GM12878 (cell line): Measurements from ENCODE around the gene PLOD3. TPM values are rescaled to one million over a fixed set of nuclear protein-coding genes. Genes with fewer than 3 reads are reported as not detected.

Experiments used
- ATAC-seq: fragments of 200-7000 bp; cut with Tn5 transposase; 3 replicates; pipeline ENCODE4 v1.9.1; 2020; ENCODE audit warnings: mild to moderate bottlenecking, moderate library complexity
- BruUV-seq: library from RNA; stranded (reverse); fragments of 400-500 nt; replicated peaks from 2 replicates; lab custom pipeline; 2021; lab: Mats Ljungman, UMichigan
- CTCF ChIA-PET: fragments of 300-600 bp; sonication (Branson Sonifier 250); formaldehyde crosslinking; extraction: SDS; loops from one replicate; lab custom pipeline; 2021; ENCODE audit warnings: inconsistent platforms; lab: Yijun Ruan, JAX
- POLR2A ChIA-PET: fragments of 350-600 bp; formaldehyde crosslinking; extraction: SDS; loops from one replicate; lab custom pipeline; 2021; ENCODE audit warnings: inconsistent platforms; lab: Charles Lee
- RAD21 ChIA-PET: fragments of 300-600 bp; sonication (Branson Sonifier 250); formaldehyde crosslinking; loops from one replicate; lab custom pipeline; 2023; ENCODE audit warnings: antibody characterized with exemption; ENCODE audit not compliant: unreplicated experiment; lab: Charles Lee
- SMC1A ChIA-PET: fragments of 300-600 bp; sonication (Branson Sonifier 250); formaldehyde crosslinking; loops from one replicate; lab custom pipeline; 2023; ENCODE audit not compliant: unreplicated experiment, uncharacterized antibody; lab: Charles Lee
- DNase-seq: peaks from one replicate; pipeline ENCODE4 v3.0.0-alpha.2; 2011; ENCODE audit warnings: low read depth, low spot score
- FAIRE-seq: peaks from 3 replicates; lab custom pipeline; 2011; peaks lifted over from hg19 to GRCh38; lab: Jason Lieb, UNC
- H2AFZ ChIP-seq: 2 replicates; pipeline ENCODE4 v1.6.0; 2011; ENCODE audit warnings: low read depth, low read length, control low read depth; ENCODE audit not compliant: control insufficient read depth
- H3K27ac ChIP-seq: 2 replicates; pipeline ENCODE4 v1.5.1; 2011; ENCODE audit warnings: control low read depth; ENCODE audit not compliant: control insufficient read depth, insufficient read depth
- H3K27me3 ChIP-seq, 2 experiments: replicated peaks in 1 of 2; 2 replicates each; pipeline versions ENCODE4 v1.6.0 to v1.6.1; 2011; ENCODE audit warnings: low read length in 1 of 2; ENCODE audit not compliant: control insufficient read depth in 2 of 2, insufficient read depth in 2 of 2
- H3K36me3 ChIP-seq, 2 experiments: 2 replicates each; pipeline ENCODE4 v1.5.1; 2011; ENCODE audit warnings: low read length in 1 of 2; ENCODE audit not compliant: control insufficient read depth in 2 of 2, insufficient read depth in 2 of 2
- H3K4me1 ChIP-seq: 2 replicates; pipeline ENCODE4 v1.6.1; 2011; ENCODE audit warnings: mild to moderate bottlenecking, low read length, moderate library complexity, mixed read lengths; ENCODE audit not compliant: control insufficient read depth, insufficient read depth
- H3K4me2 ChIP-seq: 2 replicates; pipeline ENCODE4 v1.6.0; 2011; ENCODE audit warnings: control low read depth; ENCODE audit not compliant: control insufficient read depth, insufficient read depth
- H3K4me3 ChIP-seq: fragments of 200-600 bp; sonication (generic); 2 replicates; pipeline ENCODE4 v1.5.1; 2016
- H3K79me2 ChIP-seq: 2 replicates; pipeline ENCODE4 v1.6.0; 2011; ENCODE audit warnings: low read length; ENCODE audit not compliant: control insufficient read depth, insufficient read depth
- H3K9ac ChIP-seq: 2 replicates; pipeline ENCODE4 v1.8.0; 2011; ENCODE audit warnings: low read length, control low read depth, mixed read lengths; ENCODE audit not compliant: control insufficient read depth, insufficient read depth
- H3K9me3 ChIP-seq: replicated peaks from 3 replicates; pipeline ENCODE4 v1.5.1; 2011; ENCODE audit warnings: mild to moderate bottlenecking, low read length; ENCODE audit not compliant: control insufficient read depth, insufficient read depth
- H4K20me1 ChIP-seq: 2 replicates; pipeline ENCODE4 v1.6.0; 2011; ENCODE audit not compliant: control insufficient read depth, insufficient read depth
- BHLHE40 ChIP-seq, 2 experiments: fragments of 450-650 bp in 1 of 2; IDR thresholded peaks; 2 replicates each; pipeline ENCODE4 v1.6.1; 2011 to 2017; ENCODE audit warnings: low read depth in 2 of 2, borderline replicate concordance in 1 of 2, improper control_type of control experiment in 1 of 2, low read length in 1 of 2, mild to moderate bottlenecking in 1 of 2
- CEBPZ ChIP-seq: fragments of 150-350 bp; IDR thresholded peaks from 2 replicates; pipeline ENCODE4 v1.6.1; 2016; ENCODE audit warnings: low read depth, low read length
- CTCF ChIP-seq, 3 experiments: IDR thresholded peaks in 2 of 3; conservative IDR thresholded peaks in 1 of 3; 2 replicates each; pipeline ENCODE4 v1.5.1; 2011; ENCODE audit warnings: low read depth in 3 of 3, low read length in 3 of 3, mild to moderate bottlenecking in 3 of 3, control low read depth in 2 of 3, moderate library complexity in 2 of 3, inconsistent platforms in 1 of 3, mixed read lengths in 1 of 3; ENCODE audit not compliant: control insufficient read depth in 2 of 3, insufficient read depth in 1 of 3; ENCODE audit errors: extremely low read depth in 1 of 3
- MEF2A ChIP-seq: IDR thresholded peaks from 2 replicates; pipeline ENCODE4 v1.6.1; 2011; ENCODE audit warnings: low read depth, mild to moderate bottlenecking, low read length, moderate library complexity; ENCODE audit not compliant: insufficient read depth
- RAD51 ChIP-seq: fragments of 450-650 bp; IDR thresholded peaks from 2 replicates; pipeline ENCODE4 v1.6.1; 2016; ENCODE audit warnings: moderate library complexity, mild to moderate bottlenecking, inconsistent platforms
- WGBS: methylation state at CpG from one replicate; pipeline ENCODE4 v1.1.6; 2016; ENCODE audit warnings: low lambda C conversion rate; ENCODE audit not compliant: insufficient replicate concordance, insufficient coverage; ENCODE audit errors: missing lambda C conversion rate; 5-methylcytosine and 5-hydroxymethylcytosine counted together
- in situ Hi-C: fragments of 300-500 bp; cut with MboI; formaldehyde crosslinking; loops from 9 replicates; pipeline ENCODE4 v1.14.3; 2018; ENCODE audit warnings: mixed read lengths
- intact Hi-C: fragments of 100-400 bp; cut with micrococcal nuclease; formaldehyde crosslinking; loops from one replicate; pipeline ENCODE4 v1.14.2; 2022; ENCODE audit not compliant: unreplicated experiment
- polyA plus RNA-seq, 11 experiments: library from polyadenylated mRNA; depleted of rRNA in 4 of 11; unstranded in 6 of 11; stranded (reverse) in 5 of 11; fragments of >200 nt; fragmentation: Nextera tagmentation in 4 of 11; fragmentation: Illumina TruSeq in 1 of 11; extraction: Ambion mirVana in 4 of 11; extraction: Trizol in 1 of 11; gene quantifications; 1 replicate in 1 of 11; 2 replicates in 10 of 11; pipeline versions ENCODE4 v1.2.1 to v1.2.3, GENCODE V29; 2011 to 2016; ENCODE audit warnings: inconsistent platforms in 2 of 11, missing spikeins in 2 of 11, low read depth in 1 of 11
- total RNA-seq, 4 experiments: library from RNA; depleted of rRNA in 3 of 4; stranded (reverse); fragments of >200 nt in 3 of 4; fragmentation: Illumina TruSeq in 1 of 4; extraction: Trizol in 1 of 4; gene quantifications; 2 replicates each; pipeline versions ENCODE4 v1.2.1 to v1.2.3, GENCODE V29; 2013 to 2021

Gene PLOD3
- total and polyA plus RNA-seq, 10 of the 15 experiments (the other 5 are each of a cell fraction or from before 2014, with no cell fraction given) = 0.53 to 27.8 (median 15.1) TPM

- H3K4me3 ChIP-seq = no peak overlapping the region
- no peaks in the 10 kb centered on the region for H3K27me3 ChIP-seq
- no peaks in the 10 kb centered on the region for H3K9me3 ChIP-seq
- no peak overlapping the region for H3K4me2 ChIP-seq
- H3K79me2 ChIP-seq = peaks cover 9% of the 10 kb centered on the region
- intact Hi-C loops (no loop called here), in situ Hi-C loops (no loop called here)
- DNase-seq = no peak
- TF ChIP-seq BHLHE40 (IDR thresholded peaks at IDR 0.05; ENCODE audit: borderline replicate concordance in 1 of 2, low read depth in 2 of 2, low read length in 1 of 2) = peak; percentile 82 to 88
- TF ChIP-seq RAD51 = 0 out of 2 replicates have a peak, but pooled peaks have one; percentile 37
- no peak for TF ChIP-seq MEF2A
- no peak overlapping the region for H3K27ac ChIP-seq
- no peak for ATAC-seq
- FAIRE-seq = no peak
- H3K4me1 ChIP-seq = peaks cover 3% of the 10 kb centered on the region; the same call in 1 of the 2 replicates
- no peaks in the 10 kb centered on the region for H4K20me1 ChIP-seq
- SMC1A ChIA-PET = interaction anchor here (0.8 to 2.3 kb wide), 4 partner anchors 12 to 125 kb away, joined by 3 to 10 read pairs (median 3); no protein-coding TSS in a partner anchor
- no peak overlapping the region for H3K9ac ChIP-seq
- peaks cover 5 to 7% of the 10 kb centered on the region in 2 experiments for H3K36me3 ChIP-seq
- RAD21 ChIA-PET = interaction anchor here (0.6 to 3.0 kb wide), 3 partner anchors 9 to 13 kb away, joined by 3 to 20 read pairs (median 4); partner anchors contain the start of gene VGF
- BruUV-seq = TSS peak; percentile 47
- CTCF ChIA-PET = interaction anchor here (1.0 to 7.8 kb wide), 7 partner anchors 10 to 126 kb away, joined by 3 to 112 read pairs (median 3); partner anchors contain the start of gene SERPINE1
- 81% methylated on average over 14 of the region's 14 CpGs for WGBS
- no peak overlapping the region for H2AFZ ChIP-seq
- POLR2A ChIA-PET = interaction anchor here (1.5 to 2.0 kb wide), 2 partner anchors 8 to 15 kb away, joined by 5 read pairs; partner anchors contain the start of gene VGF
These were observed 60.4 kb downstream of the PLOD3 start for GRCh38 chr7:101156866-101157589.

- H2AFZ ChIP-seq = no peak overlapping the region
- no TSS peak for BruUV-seq
- intact Hi-C loops = no loop called here
These were observed 61.1 kb downstream of the PLOD3 start for GRCh38 chr7:101156277-101156676.

More at GRCh38 chr7:101156277-101156676, 61.1 kb downstream of the PLOD3 start:
- ChIA-PET CTCF (interaction anchor here (1.0 to 7.8 kb wide), 7 partner anchors 9 to 62 kb away, joined by 3 to 112 read pairs (median 4); partner anchors contain the start of genes SERPINE1, VGF and ZNHIT1), RAD21 (interaction anchor here (0.6 to 3.0 kb wide), 2 partner anchors 10 to 12 kb away, joined by 3 to 20 read pairs; no protein-coding TSS in a partner anchor), SMC1A (interaction anchor here (1.0 to 2.3 kb wide), 3 partner anchors 12 to 36 kb away, joined by 3 to 10 read pairs (median 3); no protein-coding TSS in a partner anchor), POLR2A (interaction anchor here (1.5 to 2.0 kb wide), 2 partner anchors 9 to 14 kb away, joined by 5 read pairs; partner anchors contain the start of gene VGF)
- peak in 1 of 3 experiments; percentile 20; a peak in 1 of 6 replicates for TF ChIP-seq CTCF (IDR thresholded peaks at IDR 0.05 in 2 of 3, conservative IDR thresholded peaks at IDR 0.05 in 1 of 3; ENCODE audit: control insufficient read depth in 2 of 3, extremely low read depth in 1 of 3, insufficient read depth in 1 of 3, low read depth in 3 of 3, low read length in 3 of 3)
- TF ChIP-seq CEBPZ = no peak
- 91% methylated on average over 6 of the region's 6 CpGs for WGBS
- no peak overlapping the region for H3K4me2 ChIP-seq
- H3K27me3 ChIP-seq = no peaks in the 10 kb centered on the region
- no peak overlapping the region for H3K4me3 ChIP-seq
- peaks cover 5 to 7% of the 10 kb centered on the region in 2 experiments for H3K36me3 ChIP-seq
- ATAC-seq (no peak), FAIRE-seq (no peak), DNase-seq (no peak)
- H3K9me3 ChIP-seq = no peaks in the 10 kb centered on the region
- in situ Hi-C loops = no loop called here
- H3K4me1 ChIP-seq = peaks cover 3% of the 10 kb centered on the region; the same call in 1 of the 2 replicates
- no peaks in the 10 kb centered on the region for H4K20me1 ChIP-seq
- no peak overlapping the region for H3K27ac ChIP-seq
- peaks cover 9% of the 10 kb centered on the region for H3K79me2 ChIP-seq
- H3K9ac ChIP-seq = no peak overlapping the region
